ENCODE measurements around the gene ASB18.
A peak's percentile ranks its signal among the peaks of the same experiment; 100 is the strongest.

Gene ASB18

GRCh38 chr2:236264256-236264655 lies at the start of gene ASB18:
TSS of gene ASB18 (minus strand) at chr2:236264406. CDS start at chr2:236264345, 61 bp downstream.
- H3K27ac ChIP-seq (ENCODE audit: low read depth, low read length, poor library complexity, severe bottlenecking) = no peak within 1 kb of the TSS
- no peaks in the 10 kb centered on the region for H3K4me1 ChIP-seq (ENCODE audit: insufficient read depth, low read length, severe bottlenecking)
- H4K20me1 ChIP-seq (ENCODE audit: insufficient read depth, low read length) = no peaks in the 10 kb centered on the region
- H3K9ac ChIP-seq (ENCODE audit: low read length) = no peak within 1 kb of the TSS
- H3K4me2 ChIP-seq (ENCODE audit: low read length) = no peak within 1 kb of the TSS
- no peak within 1 kb of the TSS for H2AFZ ChIP-seq (ENCODE audit: low read length)
- TF ChIP-seq EZH2 (IDR thresholded peaks at IDR 0.05; ENCODE audit: borderline replicate concordance, low read length) = no peak
- TF ChIP-seq CTCF (IDR thresholded peaks at IDR 0.05; ENCODE audit: low read length) = no peak
- H3K9me3 ChIP-seq (ENCODE audit: low read length) = no peaks in the 10 kb centered on the region
- H3K79me2 ChIP-seq (ENCODE audit: insufficient read depth, low read length) = no peaks in the 10 kb centered on the region
- no peaks in the 10 kb centered on the region for H3F3A ChIP-seq (ENCODE audit: insufficient read depth, low read length)
- no peaks in the 10 kb centered on the region for H3K9me2 ChIP-seq (ENCODE audit: low read depth, low read length)
- no peaks in the 10 kb centered on the region for H3K27me3 ChIP-seq (ENCODE audit: insufficient read depth, low read length)
- no peaks in the 10 kb centered on the region for H3K36me3 ChIP-seq (ENCODE audit: insufficient read depth, low read length)
- no peak within 1 kb of the TSS for H3K4me3 ChIP-seq (ENCODE audit: low read depth, low read length, poor library complexity, severe bottlenecking)

- Histone ChIP-seq H3K4me2 (ENCODE audit: low read length) (no peak overlapping the region), H3K79me2 (ENCODE audit: insufficient read depth, low read length) (no peaks in the 10 kb centered on the region), H3K9ac (ENCODE audit: low read length) (no peak overlapping the region), H3K4me3 (ENCODE audit: low read depth, low read length, poor library complexity, severe bottlenecking) (no peak overlapping the region), H4K20me1 (ENCODE audit: insufficient read depth, low read length) (no peaks in the 10 kb centered on the region), H3K27me3 (ENCODE audit: insufficient read depth, low read length) (no peaks in the 10 kb centered on the region), H2AFZ (ENCODE audit: low read length) (no peak overlapping the region), H3F3A (ENCODE audit: insufficient read depth, low read length) (no peaks in the 10 kb centered on the region), H3K36me3 (ENCODE audit: insufficient read depth, low read length) (no peaks in the 10 kb centered on the region), H3K9me3 (ENCODE audit: low read length) (no peaks in the 10 kb centered on the region), H3K9me2 (ENCODE audit: low read depth, low read length) (no peaks in the 10 kb centered on the region), H3K4me1 (ENCODE audit: insufficient read depth, low read length, severe bottlenecking) (no peaks in the 10 kb centered on the region), H3K27ac (ENCODE audit: low read depth, low read length, poor library complexity, severe bottlenecking) (no peak overlapping the region)
- TF ChIP-seq CTCF (IDR thresholded peaks at IDR 0.05; ENCODE audit: low read length) (no peak), EZH2 (IDR thresholded peaks at IDR 0.05; ENCODE audit: borderline replicate concordance, low read length) (no peak)
Observed at GRCh38 chr2:236311286-236311685, 47.1 kb upstream of the ASB18 start.

GRCh38 chr2:236309669-236310029 lies 45.4 kb upstream of the ASB18 start:
- Histone ChIP-seq H2AFZ (ENCODE audit: low read length) (no peak overlapping the region), H3F3A (ENCODE audit: insufficient read depth, low read length) (no peaks in the 10 kb centered on the region), H3K4me1 (ENCODE audit: insufficient read depth, low read length, severe bottlenecking) (no peaks in the 10 kb centered on the region), H4K20me1 (ENCODE audit: insufficient read depth, low read length) (no peaks in the 10 kb centered on the region), H3K27ac (ENCODE audit: low read depth, low read length, poor library complexity, severe bottlenecking) (no peak overlapping the region), H3K36me3 (ENCODE audit: insufficient read depth, low read length) (no peaks in the 10 kb centered on the region), H3K79me2 (ENCODE audit: insufficient read depth, low read length) (no peaks in the 10 kb centered on the region), H3K4me2 (ENCODE audit: low read length) (no peak overlapping the region), H3K9me3 (ENCODE audit: low read length) (no peaks in the 10 kb centered on the region), H3K9me2 (ENCODE audit: low read depth, low read length) (no peaks in the 10 kb centered on the region), H3K9ac (ENCODE audit: low read length) (no peak overlapping the region), H3K4me3 (ENCODE audit: low read depth, low read length, poor library complexity, severe bottlenecking) (no peak overlapping the region), H3K27me3 (ENCODE audit: insufficient read depth, low read length) (no peaks in the 10 kb centered on the region)
- TF ChIP-seq EZH2 (IDR thresholded peaks at IDR 0.05; ENCODE audit: borderline replicate concordance, low read length) (no peak), CTCF (IDR thresholded peaks at IDR 0.05; ENCODE audit: low read length) (peak; percentile 60)

All from OCI-LY1 (cell line).